HG02885 (cell line): Measurements from ENCODE around the gene ABLIM1.

Source experiments
- ATAC-seq: cut with Tn5 transposase; IDR thresholded peaks from one replicate; pipeline ENCODE4 v1.9.1; 2021; ENCODE audit warnings: mild to moderate bottlenecking; ENCODE audit not compliant: unreplicated experiment, poor library complexity

Gene ABLIM1

DNA sequence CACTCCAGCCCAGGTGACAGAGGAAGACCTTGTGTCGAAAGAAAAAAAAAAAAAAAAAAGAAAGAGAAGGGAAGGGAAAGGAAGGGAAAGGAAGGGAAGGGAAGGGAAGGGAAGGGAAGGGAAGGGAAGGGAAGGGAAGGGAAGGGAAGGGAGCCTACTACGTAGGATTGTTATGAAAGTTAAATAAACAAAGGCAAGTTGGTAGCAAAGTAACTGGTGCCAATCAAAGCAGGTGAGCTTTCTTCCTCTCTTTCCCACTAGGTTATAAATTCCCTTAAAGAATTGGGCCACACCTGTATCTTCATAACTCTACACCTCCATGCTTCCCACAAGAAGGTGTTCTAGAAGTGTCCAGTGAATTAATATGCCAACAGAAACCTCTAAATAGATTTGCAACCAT lies 157.4 kb downstream of the ABLIM1 start:
- ATAC-seq: no peak

DNA sequence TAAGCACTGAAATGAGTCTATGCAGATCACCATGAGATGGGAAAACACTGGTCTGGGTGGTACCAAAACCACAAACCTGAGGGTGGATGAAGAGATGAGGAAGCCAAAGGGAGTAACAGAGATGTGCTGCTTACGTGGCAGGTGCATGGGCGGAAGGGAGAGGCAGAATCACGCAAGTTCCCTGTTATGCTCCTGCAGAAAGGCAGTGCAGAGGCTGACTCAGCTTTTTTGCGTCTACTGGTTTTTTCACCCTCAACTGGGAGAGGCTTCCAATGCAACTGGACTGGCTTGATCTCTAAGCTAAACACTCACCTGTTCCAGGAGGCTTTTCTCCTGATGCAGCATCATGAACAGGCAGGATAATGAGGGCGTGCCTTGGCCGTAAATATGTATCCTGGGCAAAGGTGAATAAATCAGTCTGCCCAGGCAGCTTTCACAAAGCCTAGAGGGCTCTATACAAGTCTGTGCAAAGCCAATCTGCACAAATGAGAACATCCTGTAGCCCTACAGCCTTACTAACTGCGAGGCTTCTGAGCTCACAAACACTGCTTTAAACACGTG lies 158.4 kb downstream of the ABLIM1 start:
- peak; percentile 34 for ATAC-seq

DNA sequence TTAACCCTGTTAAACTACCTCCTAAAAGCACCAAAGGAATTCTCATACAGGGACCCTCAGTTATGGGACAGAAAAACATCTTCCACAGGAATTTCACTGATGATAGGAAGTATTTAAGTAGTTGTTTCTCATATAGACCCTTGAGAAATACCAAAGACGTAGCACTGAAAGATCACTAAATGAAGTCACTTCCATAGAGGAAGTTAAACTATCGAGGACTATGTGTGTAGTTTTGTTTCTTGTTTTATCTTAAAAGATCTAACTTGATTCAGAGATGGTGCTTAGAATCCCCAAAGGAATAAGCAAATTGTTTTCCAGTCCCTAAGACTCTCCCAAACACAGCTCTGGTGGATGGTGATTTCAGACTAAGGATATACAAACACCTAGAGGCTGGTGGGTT lies 159.0 kb downstream of the ABLIM1 start:
- ATAC-seq: peak; percentile 28

DNA sequence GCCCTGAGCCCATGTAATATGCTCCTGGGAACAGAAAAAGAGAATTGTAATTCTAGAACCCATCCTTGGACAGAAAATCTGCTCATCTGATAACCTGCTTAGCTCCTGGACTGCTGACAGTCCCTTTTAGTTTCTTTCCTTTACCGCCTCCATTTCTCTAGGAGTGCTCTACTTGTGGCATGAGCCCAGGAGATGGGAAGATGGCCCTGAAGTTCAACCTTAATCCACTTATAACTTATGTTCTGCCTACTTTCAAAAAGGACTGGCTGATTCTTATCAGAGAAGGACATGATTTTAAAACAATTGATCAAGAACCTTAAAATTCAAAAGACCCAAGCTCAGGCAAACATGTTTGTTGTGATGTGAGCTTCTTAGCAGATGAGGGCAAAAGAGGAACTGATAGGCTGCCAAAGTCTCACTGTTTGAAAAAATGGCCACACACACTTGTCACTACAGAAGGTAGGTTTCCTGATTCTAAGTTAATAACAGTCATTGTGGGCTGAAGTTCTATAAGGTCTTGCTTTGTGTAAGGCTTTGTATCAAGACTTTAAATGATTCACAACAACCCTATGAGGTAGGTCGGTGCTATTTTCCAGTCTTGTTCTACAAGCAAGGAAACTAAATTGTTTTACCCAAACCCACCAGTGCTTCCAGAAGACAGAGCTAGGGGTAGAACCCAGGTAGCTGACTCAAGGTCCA lies 159.5 kb downstream of the ABLIM1 start:
- peak; percentile 57 for ATAC-seq

DNA sequence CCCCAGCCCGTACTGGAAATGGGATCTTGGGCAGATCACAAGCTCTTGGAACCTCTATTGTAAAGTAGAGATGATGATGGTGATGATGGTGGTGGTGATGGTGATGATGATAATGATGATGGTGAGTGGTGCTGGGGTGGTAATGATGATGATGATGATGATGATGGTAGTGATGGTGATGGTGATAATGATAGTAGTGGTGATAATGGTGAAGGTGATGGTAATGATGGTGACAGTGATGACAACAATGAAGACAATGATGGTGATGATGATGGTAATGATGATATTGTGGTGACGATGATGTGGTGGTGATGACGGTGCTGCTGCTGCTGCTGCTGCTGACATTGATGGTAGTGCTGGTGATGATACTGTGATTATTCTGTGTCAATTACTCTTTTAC lies 162.8 kb downstream of the ABLIM1 start:
- ATAC-seq: no peak

DNA sequence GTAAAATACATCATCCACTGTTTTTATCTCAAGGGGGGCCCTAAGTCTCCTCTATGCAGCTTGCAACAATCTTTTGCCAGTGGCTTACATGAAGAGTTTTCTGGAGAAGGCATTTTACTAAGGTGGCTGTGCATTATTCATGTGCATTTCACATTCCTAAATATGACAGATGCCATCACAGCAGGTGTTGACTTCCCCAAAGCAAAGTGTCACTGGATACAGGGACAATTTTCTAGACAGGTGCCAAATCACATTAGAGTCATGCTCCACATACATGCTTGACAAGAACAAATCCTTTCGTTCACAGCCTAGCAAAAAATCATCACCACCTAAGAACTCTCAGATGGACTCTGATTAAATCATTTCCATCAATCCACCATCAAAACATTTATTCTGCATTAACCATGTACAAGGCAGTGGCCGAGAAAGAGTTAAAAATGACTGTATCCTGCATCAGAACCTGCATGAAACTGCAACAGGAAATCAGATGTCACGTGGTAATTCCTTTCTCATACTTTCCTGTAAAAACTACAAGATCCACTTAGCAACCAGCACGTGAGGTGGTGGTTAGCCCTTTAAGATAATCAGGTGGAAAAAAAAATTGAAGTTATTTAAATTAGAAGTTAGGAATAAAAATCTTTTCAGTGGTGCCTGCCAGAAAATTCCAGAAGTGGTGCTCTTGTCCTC lies 165.6 kb downstream of the ABLIM1 start:
- peak; percentile 38 for ATAC-seq

DNA sequence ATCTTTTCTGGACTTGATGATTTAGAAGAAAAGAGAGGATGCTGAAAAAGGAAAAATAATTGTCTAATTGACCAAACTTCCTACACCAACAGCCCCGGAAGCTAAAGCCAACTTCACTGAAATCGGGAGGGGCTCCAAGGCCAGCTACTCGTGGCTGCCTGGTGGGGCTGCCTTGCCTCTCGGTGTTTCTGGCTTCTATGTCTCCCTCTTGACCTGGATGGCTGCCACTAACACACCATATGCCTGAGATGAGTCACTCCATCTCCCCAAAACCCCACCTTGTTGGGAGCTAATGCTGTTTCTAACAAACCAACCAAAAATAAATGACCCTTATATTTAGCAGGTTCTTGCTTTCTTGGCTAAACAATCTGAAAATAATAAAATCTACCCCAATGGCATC lies 166.1 kb downstream of the ABLIM1 start:
- no peak for ATAC-seq

DNA sequence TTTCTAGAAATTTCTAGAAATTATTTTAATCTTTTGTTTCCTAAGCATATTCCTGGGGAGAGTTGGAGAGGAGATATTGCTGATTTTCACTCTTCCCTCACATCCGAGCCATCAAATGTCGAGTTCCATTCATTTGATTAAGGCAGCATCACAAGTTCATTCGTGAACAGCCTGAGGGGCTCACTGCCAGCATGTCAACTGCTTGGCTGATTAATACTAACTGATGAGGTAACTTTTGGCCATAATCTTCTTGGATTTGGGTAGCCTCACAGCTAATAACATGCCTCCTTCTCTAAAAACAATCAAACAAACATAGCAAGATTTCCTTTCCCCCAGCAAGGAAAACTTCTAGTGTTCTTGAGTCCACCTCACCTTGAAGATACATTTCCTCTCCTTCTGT lies 166.7 kb downstream of the ABLIM1 start:
- ATAC-seq: no peak

DNA sequence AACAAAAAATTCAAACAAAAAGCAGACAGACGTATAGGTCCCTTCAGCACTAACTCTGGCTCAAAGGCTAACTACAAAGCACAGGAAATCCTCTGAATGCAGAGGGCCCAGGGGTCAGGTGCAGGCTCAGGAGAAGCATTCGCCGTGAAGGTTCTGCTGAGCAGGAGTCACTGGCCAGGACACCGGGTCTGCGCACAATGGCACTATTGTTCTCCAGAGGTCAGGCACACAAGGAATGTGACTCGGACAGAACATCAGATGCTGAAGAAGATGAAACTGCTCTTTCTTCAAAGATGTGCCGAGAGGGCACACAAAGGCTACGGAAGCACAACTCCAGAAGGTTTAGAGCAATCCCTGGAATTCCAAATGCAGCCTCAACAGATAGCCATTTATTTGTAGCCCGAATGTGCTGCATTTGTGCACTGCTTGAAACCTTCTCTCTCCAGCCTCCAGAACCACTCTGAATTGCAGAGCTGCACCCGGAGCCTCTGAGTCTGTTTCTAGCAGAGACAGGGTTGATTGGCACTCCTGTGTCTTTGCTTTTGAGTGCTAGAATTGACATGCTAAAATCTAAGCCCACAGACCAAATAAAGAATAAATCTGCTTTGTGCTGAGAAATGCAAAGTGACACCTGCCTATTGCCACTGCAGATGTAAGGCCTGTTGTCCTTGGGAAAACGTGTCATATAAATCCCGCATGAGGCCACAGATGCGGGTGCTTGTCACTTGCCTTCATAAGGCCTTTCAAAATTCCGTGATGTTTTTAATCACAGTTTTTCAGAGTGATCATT lies 168.4 kb downstream of the ABLIM1 start:
- no peak for ATAC-seq

DNA sequence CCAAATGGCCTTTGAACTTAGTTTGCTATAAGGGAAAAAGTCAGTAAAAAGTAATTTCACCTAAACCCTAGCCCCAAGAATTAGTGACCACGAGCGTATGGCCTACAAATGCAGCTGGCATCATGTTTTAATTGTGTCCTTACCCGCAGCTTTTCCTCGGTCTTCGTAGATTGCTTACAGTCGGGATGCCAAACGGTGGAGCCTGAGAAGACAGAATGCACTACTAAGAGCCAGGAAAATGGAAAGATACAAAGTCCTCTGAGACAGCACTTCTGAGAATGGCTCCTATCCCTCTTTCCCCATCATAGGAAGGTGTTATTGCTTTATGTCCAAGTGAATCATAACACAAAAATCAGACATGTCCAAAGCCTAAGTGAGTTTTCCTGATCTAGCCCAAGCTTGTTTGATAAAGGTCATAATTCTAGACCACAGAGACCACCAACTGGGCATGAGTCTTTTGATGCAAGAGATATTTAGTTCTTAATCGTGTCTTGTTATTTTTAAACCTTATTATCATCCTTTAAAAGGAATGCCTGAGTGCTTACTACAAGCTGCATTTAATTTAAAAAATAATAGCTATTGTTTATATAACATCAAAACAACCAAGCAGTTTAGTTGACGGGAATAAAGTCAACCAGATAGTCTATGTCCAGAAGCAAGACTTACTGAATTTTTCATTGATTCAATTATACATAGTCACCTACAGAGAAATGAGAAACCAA lies 170.1 kb downstream of the ABLIM1 start:
- no peak for ATAC-seq

DNA sequence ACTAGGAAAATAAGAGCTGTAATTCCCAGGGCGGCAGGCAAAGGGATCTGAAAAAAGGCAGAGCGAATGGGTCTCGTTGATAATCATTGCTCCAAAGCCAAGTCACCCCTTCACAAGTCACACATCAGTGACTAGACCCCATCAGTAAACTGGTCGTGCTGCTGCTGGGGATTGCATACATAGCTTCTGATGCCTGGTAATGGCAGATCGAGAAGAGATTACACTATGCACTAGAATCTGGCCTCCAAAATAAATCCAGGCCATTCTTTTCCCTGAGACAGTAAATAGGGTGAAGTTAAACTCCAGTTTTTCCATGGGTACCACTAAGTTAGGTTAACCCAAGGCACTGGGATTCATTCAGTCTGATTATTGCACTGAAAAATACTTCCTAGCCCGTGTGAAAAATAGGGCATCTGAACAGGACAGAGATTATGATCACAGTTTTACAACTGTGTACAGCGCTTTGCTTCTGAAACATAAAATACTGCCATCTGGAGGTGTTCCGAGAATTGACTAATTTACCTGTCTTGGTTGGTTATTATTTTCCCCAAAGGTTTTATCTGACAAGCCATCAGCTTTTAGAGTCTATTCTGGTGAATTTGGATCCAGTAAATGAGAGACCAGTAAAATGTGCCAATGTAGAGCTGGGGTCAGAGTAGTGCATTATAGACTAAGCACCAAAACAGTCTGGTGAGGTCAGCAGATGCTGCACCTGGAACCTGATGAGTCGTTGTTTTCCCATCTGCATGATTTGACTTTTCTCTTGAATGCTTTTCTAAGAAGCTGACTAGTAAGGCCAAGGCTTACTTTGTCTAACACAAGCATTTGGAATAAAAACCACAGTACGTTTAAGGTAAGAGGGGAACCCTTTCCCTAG lies 170.9 kb downstream of the ABLIM1 start:
- no peak for ATAC-seq

DNA sequence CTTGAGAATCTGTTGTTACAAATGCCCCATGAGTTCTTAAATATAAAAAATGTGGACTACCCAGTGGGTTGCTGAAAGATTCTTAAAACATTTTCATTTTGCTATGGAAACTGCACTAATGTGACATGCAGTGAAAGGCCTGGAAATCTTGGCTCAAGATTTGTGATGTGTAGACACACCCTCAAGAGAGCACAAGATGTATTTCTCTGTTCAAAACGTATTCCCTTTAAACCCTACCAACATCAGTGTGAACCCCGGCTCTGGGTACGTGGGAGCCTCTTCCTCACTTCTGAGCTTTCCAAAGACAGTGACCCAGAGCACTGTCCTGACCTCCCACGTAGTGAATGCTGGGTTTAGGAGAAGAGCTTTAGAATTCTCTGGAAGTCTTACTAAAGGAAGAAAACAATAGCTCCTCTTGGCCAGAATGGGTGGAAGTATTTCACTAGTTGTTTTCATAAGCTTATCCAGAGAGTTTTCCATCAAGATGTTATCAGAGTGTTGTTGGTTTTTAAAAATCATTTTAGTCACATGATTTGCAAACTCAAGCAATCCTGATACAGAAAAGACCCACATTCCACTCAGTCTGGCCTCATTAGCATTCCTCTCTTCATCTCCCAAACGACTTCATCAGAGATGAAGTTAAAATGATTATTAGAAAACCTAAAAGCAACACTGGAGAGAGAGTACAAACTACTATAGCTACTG lies 172.2 kb downstream of the ABLIM1 start:
- ATAC-seq: no peak

DNA sequence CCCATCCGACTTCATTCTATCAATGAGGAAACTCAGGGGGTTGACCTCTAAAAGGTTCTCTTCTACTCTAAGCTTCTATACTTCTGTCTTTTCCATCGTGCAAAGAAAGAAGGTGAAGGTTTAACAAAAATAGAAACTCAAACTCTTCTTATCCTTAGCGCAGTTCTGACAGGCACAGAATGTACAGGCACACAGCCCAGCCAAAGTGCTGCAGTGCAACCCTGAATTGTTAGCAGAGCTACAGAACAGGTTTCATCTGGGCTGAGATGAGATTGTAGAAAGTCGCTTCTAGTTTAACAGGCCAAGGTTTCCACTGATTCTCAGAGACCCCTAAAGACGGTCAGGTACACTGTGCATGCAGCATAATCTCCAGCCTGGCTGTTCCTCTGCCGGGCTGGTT lies 174.5 kb downstream of the ABLIM1 start:
- no peak for ATAC-seq

DNA sequence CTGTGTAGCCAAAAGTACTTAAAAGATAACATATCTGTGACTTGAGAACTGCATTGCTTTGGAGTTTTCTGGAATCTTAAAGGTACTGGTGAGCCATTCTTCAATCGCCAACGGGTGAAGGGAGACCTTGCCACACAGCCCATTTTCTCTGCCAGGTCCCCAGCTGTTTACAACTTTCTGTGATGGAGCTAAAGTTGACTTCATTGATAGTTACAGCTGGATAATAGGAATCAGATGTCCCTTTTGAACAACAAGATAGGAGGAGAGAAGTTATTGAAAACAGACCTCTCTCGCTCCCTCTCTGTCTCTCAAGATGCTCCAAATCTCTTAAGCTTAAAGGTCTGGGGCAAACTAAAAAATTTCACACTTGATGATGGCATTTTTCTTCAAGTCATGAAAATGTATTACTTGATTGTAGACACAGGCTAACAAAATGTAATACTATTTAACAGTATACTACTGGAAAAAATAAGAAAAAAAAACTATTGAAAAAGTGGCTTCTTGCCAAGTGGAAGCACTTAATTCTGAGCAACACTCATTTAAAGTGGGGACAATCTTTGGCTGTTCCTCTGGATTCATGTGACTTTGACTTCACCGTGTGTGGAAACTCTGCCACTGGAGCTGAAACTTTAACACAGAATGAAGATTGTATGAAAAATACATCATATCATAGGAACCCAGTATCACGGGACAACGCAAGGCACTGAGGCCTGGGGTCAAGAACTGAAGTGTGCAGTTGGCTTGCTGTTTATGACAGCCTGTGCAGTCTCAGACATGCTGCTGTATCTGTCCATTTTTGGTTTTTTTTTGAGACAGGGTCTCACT lies 175.4 kb downstream of the ABLIM1 start:
- no peak for ATAC-seq

DNA sequence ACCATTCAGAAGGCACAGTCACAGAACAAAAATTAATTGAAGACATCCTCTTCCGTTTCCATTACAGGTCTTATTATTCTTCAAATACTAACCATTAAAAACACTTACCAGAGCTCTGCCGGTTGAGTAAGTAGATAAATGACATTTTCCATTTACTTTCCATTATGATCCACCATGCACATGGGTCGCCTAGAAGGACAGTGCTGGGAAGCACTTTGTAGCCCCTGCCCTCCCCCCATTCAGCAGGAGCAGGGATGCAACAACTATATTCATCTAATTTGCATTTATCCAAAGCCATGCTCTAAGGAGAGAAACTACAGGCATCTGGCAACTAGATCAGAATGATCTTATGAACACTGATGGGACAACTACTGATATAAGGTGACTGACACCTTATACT lies 177.0 kb downstream of the ABLIM1 start:
- ATAC-seq: no peak

DNA sequence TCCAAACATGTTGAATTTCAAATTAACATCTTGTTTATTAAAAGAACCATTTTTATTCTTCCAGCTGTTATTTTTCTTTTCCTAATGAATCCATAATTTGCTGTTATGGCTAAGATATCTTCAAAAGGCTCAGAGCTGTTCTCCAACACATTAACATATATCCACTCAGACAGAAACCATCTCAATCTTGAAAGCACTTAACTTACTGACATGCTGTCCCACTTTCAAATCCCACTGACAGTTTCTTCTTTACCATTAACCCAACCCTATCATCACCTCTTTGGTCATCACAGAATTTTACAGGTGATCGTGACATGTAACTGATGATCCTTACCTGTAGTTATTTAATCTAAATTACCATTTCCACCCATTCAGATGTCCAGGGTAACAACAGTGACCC lies 178.2 kb downstream of the ABLIM1 start:
- ATAC-seq: no peak

DNA sequence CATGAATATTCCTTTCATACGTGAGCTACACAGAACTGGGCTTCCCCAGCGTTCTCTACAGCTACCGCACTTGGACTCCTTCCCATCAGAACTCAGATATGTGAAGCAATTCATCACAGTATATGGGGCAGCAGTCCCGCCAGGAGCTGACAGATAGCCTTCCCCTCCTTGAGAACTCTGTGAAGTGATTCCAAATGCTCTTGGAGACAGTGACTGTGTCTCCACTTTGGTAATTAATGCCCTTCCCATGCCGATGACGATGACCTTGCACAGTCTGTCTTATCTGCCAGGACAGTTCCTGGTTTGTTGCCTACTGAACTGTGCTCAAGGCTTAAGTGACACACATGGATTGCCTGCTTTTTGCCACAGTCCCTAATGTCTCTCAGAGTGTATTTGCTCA lies 178.8 kb downstream of the ABLIM1 start:
- ATAC-seq: no peak

DNA sequence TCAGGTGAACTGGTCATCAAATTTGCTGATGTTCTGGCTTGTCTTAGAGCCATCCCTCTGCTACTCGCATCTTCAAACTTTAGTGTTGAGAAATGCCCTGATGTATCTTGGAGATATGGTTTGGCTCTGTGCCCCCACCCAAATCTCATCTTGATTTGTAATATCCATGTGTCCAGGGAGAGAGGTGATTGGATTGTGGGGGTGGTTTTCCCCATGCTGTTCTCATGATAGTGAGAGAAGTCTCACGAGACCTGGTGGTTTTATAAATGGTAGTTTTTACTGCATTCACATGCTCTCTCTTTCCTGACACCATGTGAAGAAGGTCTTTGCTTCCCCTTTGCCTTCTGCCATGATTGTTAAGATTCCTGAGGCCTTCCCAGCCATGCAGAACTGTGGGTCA lies 179.8 kb downstream of the ABLIM1 start:
- ATAC-seq: no peak
